Lung (tissue), 12 donors: Measurements from ENCODE around the gene KCTD16. TPM values are rescaled to one million over a fixed set of nuclear protein-coding genes. Genes with fewer than 3 reads are reported as not detected.

Experiments
- ATAC-seq: fragments of 200-7000 bp; cut with Tn5 transposase; one replicate; pipeline ENCODE4 v1.9.1; 2020; ENCODE audit warnings: moderate number of reproducible peaks; ENCODE audit not compliant: insufficient read depth, low FRiP score
- DNase-seq, 3 donors: peaks; one replicate each; pipeline ENCODE4 v3.0.0-alpha.2; 2013 to 2017
- H3K27ac ChIP-seq, 2 donors: one replicate each; pipeline ENCODE4 v1.5.1; 2013; ENCODE audit warnings: mild to moderate bottlenecking in 2 of 2, moderate library complexity in 2 of 2, control low read depth in 1 of 2, inconsistent platforms in 1 of 2, low read depth in 1 of 2, low read length in 1 of 2
- H3K27me3 ChIP-seq, 3 donors: one replicate each; pipeline ENCODE4 v1.5.1; 2013; ENCODE audit warnings: low read length in 2 of 3; ENCODE audit not compliant: control insufficient read depth in 3 of 3, insufficient read depth in 3 of 3
- H3K36me3 ChIP-seq, 4 donors: one replicate each; pipeline ENCODE4 v1.5.1; 2013; ENCODE audit warnings: low read length in 4 of 4, mild to moderate bottlenecking in 1 of 4, moderate library complexity in 1 of 4; ENCODE audit not compliant: control insufficient read depth in 4 of 4, insufficient read depth in 4 of 4
- H3K4me1 ChIP-seq, 5 donors: one replicate each; pipeline ENCODE4 v1.5.1; 2013; ENCODE audit warnings: low read length in 5 of 5, mild to moderate bottlenecking in 2 of 5, moderate library complexity in 1 of 5; ENCODE audit not compliant: control insufficient read depth in 5 of 5, insufficient read depth in 5 of 5
- H3K4me3 ChIP-seq: one replicate; pipeline ENCODE4 v1.5.1; 2013; ENCODE audit warnings: mild to moderate bottlenecking, control low read depth, moderate library complexity
- H3K9ac ChIP-seq, 2 donors: one replicate each; pipeline ENCODE4 v1.5.1; 2013; ENCODE audit warnings: low read length in 2 of 2, control low read depth in 1 of 2; ENCODE audit not compliant: insufficient read depth in 1 of 2
- H3K9me3 ChIP-seq, 4 donors: one replicate each; pipeline ENCODE4 v1.5.1; 2013; ENCODE audit warnings: low read length in 3 of 4, mild to moderate bottlenecking in 1 of 4, moderate library complexity in 1 of 4; ENCODE audit not compliant: control insufficient read depth in 4 of 4, insufficient read depth in 3 of 4
- WGBS, 2 donors: extraction: QIAGEN DNeasy Blood & Tissue Kit; methylation state at CpG; one replicate each; pipeline ENCODE4 v1.1.7; 2013; 5-methylcytosine and 5-hydroxymethylcytosine counted together
- polyA plus RNA-seq, 2 donors: library from polyadenylated mRNA; stranded (reverse); fragments of 200-250 nt; gene quantifications; one replicate each; pipeline ENCODE4 v1.2.1, GENCODE V29; 2013
- total RNA-seq, 2 donors: library from RNA; depleted of rRNA in 1 of 2; stranded (reverse); fragments of >200 nt in 1 of 2; gene quantifications; one replicate each; pipeline ENCODE4 v1.2.1, GENCODE V29; 2014 to 2021
- TF ChIP-seq, protein P1 (sequence below): IDR thresholded peaks from 2 replicates; pipeline ENCODE4 v1.5.1; 2012; ENCODE audit warnings: mild to moderate bottlenecking; ENCODE audit errors: control extremely low read depth, extremely low read depth
- donor health status: control.
- donor health status: control.
- donor health status: Bipolar disorder and iron deficiency.
- donor health status: healthy.
- donor health status: DM: yes; HTN: yes; CAD: no.

The KCTD16 gene
- total and polyA plus RNA-seq, 4 donors = 0.07 to 0.63 (median 0.27) TPM

DNA sequence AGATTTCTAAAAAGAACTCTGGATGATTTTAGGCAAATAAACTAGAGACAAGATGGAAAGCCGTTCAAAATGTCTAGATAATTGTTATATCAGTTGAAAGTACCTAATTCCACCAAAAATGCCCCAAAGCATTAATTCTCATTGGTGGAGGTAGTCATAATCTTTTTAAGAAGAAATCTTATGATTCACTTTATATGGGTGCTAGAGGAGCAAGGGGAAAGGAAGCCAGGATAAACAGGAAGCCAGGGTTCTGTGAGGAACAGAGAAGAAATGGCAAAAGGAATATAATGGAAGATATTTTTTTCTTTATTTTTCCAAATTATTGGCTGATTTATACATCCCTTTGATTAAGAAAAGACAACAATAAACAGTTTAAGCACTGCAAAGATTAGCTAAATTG lies 8.0 kb upstream of the KCTD16 start:
- Histone ChIP-seq H3K36me3 (peaks cover 8 to 44% (median 26%) of the 10 kb centered on the region in 4 donors), H3K4me1 (peaks cover 0 to 4% (median 0%) of the 10 kb centered on the region in 5 donors), H3K9ac (no peak overlapping the region), H3K4me3 (no peak overlapping the region), H3K27me3 (no peaks in the 10 kb centered on the region), H3K9me3 (no peaks in the 10 kb centered on the region), H3K27ac (no peak overlapping the region)
- WGBS, 2 donors = 95 to 100% methylated on average over 1 of the region's 1 CpG
- TF ChIP-seq, protein P1, sequence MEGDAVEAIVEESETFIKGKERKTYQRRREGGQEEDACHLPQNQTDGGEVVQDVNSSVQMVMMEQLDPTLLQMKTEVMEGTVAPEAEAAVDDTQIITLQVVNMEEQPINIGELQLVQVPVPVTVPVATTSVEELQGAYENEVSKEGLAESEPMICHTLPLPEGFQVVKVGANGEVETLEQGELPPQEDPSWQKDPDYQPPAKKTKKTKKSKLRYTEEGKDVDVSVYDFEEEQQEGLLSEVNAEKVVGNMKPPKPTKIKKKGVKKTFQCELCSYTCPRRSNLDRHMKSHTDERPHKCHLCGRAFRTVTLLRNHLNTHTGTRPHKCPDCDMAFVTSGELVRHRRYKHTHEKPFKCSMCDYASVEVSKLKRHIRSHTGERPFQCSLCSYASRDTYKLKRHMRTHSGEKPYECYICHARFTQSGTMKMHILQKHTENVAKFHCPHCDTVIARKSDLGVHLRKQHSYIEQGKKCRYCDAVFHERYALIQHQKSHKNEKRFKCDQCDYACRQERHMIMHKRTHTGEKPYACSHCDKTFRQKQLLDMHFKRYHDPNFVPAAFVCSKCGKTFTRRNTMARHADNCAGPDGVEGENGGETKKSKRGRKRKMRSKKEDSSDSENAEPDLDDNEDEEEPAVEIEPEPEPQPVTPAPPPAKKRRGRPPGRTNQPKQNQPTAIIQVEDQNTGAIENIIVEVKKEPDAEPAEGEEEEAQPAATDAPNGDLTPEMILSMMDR = no peak
- ATAC-seq (no peak), DNase-seq (no peak)

DNA sequence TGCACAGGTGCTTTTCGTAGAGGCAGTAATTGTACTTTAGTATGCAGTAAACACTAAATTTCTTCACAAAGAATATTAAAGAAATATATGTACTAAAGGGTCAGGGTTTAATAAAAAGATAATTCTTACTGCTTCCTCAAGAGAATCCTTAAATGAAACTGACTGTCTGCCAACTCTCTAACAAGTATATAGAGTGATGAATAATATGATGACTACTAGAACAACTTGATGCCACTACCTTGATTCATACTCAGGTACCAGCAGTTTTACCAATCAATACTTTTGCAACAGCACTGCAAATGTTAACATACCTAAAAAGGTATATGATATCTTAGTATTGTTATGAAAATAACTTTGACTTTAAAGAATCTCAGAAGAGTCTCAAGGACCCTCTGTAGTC lies 4.0 kb upstream of the KCTD16 start:
- 86 to 94% methylated on average over 1 of the region's 1 CpG for WGBS, 2 donors

GRCh38 chr5:144167998-144168397 lies 2.7 kb upstream of the KCTD16 start:
- TF ChIP-seq, protein P1 = no peak
- no peak for ATAC-seq
- 81 to 87% methylated on average over 3 of the region's 3 CpGs for WGBS, 2 donors
- Histone ChIP-seq H3K4me1 (peaks cover 0 to 14% (median 11%) of the 10 kb centered on the region in 5 donors), H3K27ac (no peak overlapping the region), H3K27me3 (no peaks in the 10 kb centered on the region), H3K36me3 (peaks cover 3 to 26% (median 10%) of the 10 kb centered on the region in 4 donors), H3K9ac (no peak overlapping the region), H3K4me3 (no peak overlapping the region), H3K9me3 (no peaks in the 10 kb centered on the region)
- DNase-seq = no peak

More for the DNA sequence above, 4.0 kb upstream of the KCTD16 start:
- Histone ChIP-seq H3K4me1 (peaks cover 0 to 14% (median 11%) of the 10 kb centered on the region in 5 donors), H3K9ac (no peak overlapping the region), H3K4me3 (no peak overlapping the region), H3K27ac (no peak overlapping the region), H3K36me3 (peaks cover 3 to 38% (median 20%) of the 10 kb centered on the region in 4 donors), H3K9me3 (no peaks in the 10 kb centered on the region), H3K27me3 (no peaks in the 10 kb centered on the region)
- no peak for DNase-seq
- no peak for ATAC-seq
- TF ChIP-seq, protein P1 = no peak

DNA sequence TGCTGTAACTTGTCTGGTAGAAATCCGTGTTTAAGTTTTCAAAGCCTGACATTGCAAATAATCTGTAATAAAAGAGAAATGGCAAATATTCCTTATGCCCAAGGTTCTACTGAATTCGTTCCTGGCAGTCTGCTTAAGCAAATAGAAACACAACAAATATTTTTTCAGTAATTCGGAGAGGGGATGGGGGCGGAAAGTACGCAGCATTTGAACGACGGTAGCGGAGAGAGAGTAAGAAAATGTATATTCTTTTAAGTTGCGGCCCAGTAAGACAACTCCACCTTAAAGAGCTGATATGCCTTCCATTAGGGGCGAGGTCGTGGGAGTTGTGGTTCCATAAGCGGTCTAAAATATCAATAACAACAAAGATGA lies 783 bp upstream of the KCTD16 start:
- 3 to 5% methylated on average over 12 of the region's 12 CpGs for WGBS, 2 donors
- ATAC-seq = no peak

More for the DNA sequence above, 783 bp upstream of the KCTD16 start:
- Histone ChIP-seq H3K4me3 (peak overlapping the region; percentile 81), H3K27ac (peak overlapping the region; percentile 67 to 91), H3K9me3 (no peaks in the 10 kb centered on the region), H3K36me3 (peaks cover 0 to 13% (median 3%) of the 10 kb centered on the region in 4 donors), H3K9ac (peak overlapping the region; percentile 47 to 88), H3K4me1 (peaks cover 0 to 14% (median 13%) of the 10 kb centered on the region in 5 donors), H3K27me3 (no peaks in the 10 kb centered on the region)
- DNase-seq = no peak
- TF ChIP-seq, protein P1 = no peak
